ENCODE results near the gene USP7.
A peak's percentile ranks its signal among the peaks of the same experiment; 100 is the strongest.
"Not testable (repeated sequence)": the region's sequence is repeated elsewhere in the genome, so short reads cannot be mapped to it uniquely, and the experiment has no call there.

USP7 gene

GRCh38 chr16:8874388-8874787 is 89.3 kb downstream of the USP7 start:
- DNase-seq = no peak

- DNase-seq = not testable (repeated sequence)
These were observed 89.9 kb downstream of the USP7 start for GRCh38 chr16:8873866-8874195.

GRCh38 chr16:8872967-8873865 is 90.5 kb downstream of the USP7 start:
- no peak for DNase-seq

GRCh38 chr16:8872071-8872470 is 91.6 kb downstream of the USP7 start:
- no peak for DNase-seq

- not testable (repeated sequence) for DNase-seq
These were observed 93.8 kb downstream of the USP7 start for GRCh38 chr16:8869988-8870241.

GRCh38 chr16:8869212-8869987 is 94.3 kb downstream of the USP7 start:
- peak; percentile 58 for DNase-seq

GRCh38 chr16:8868416-8869211 is 95.1 kb downstream of the USP7 start, which contains the start of gene CARHSP1:
Gene CARHSP1, minus strand, starts transcription at chr16:8869006. Its CDS starts 9,678 bp downstream, at chr16:8859328.
- peak; percentile 83 for DNase-seq

GRCh38 chr16:8867932-8868415 is 95.7 kb downstream of the USP7 start:
- DNase-seq = no peak

GRCh38 chr16:8867216-8867931 is 96.3 kb downstream of the USP7 start:
- DNase-seq = no peak

GRCh38 chr16:8866884-8867215 is 96.9 kb downstream of the USP7 start:
- no peak for DNase-seq

- DNase-seq = no peak
These were observed 97.4 kb downstream of the USP7 start for GRCh38 chr16:8866118-8866883.

- no peak for DNase-seq
These were observed 98.4 kb downstream of the USP7 start for GRCh38 chr16:8865145-8865882.

- no peak for DNase-seq
These were observed 99.1 kb downstream of the USP7 start for GRCh38 chr16:8864480-8865110.

- DNase-seq = no peak
These were observed 99.9 kb downstream of the USP7 start for GRCh38 chr16:8863594-8864424.

GRCh38 chr16:8862309-8863130 is 101.2 kb downstream of the USP7 start:
- DNase-seq = no peak

- no peak for DNase-seq
These were observed 102.0 kb downstream of the USP7 start for GRCh38 chr16:8861563-8862308.

GRCh38 chr16:8859913-8860881 is 103.5 kb downstream of the USP7 start:
- DNase-seq = no peak

All from NCI-H2029 treated with DMSO at 0.1 percent for 48 hours (cell line).